ENCODE measurements around the gene MGP. TPM values are rescaled to one million over a fixed set of nuclear protein-coding genes. Genes with fewer than 3 reads are reported as not detected.

The MGP gene
- total RNA-seq, 1 experiment from 2014 or later = not detected

DNA sequence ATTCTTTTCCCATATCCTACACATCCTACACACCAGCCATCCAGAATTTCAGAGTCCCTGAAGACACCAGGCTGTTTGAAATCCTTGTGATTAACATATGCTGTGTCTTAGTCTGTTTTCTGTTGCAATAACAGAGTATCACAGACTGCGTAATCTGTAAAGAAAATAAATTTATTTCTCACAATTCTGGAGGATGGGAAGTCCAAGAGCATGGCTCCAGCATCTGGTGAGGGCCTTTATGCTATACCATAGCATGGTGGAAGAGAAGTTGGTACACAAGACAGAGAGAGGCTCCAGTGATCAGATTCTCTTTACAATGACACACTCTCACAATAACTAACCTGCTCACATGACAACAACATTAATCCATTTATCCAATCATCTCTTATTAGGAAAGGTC, 46.4 kb downstream of the MGP start:
- no peak overlapping the region for H3K4me3 ChIP-seq (ENCODE audit: low read length)
- no peaks in the 10 kb centered on the region for H3K9me2 ChIP-seq (replicated peaks; ENCODE audit: insufficient read depth, low read length)
- H3K4me1 ChIP-seq (ENCODE audit: low read length) = no peaks in the 10 kb centered on the region
- no peak for DNase-seq
- no peaks in the 10 kb centered on the region for H3K36me3 ChIP-seq (ENCODE audit: insufficient read depth, low read length)
- H3K27ac ChIP-seq (ENCODE audit: low read length) = no peak overlapping the region
- no peaks in the 10 kb centered on the region for H3K79me2 ChIP-seq (ENCODE audit: low read length)
- H3K27me3 ChIP-seq (ENCODE audit: low read length) = no peaks in the 10 kb centered on the region
- no peak overlapping the region for H3K4me2 ChIP-seq (ENCODE audit: low read depth, low read length, poor library complexity, severe bottlenecking)
- H4K20me1 ChIP-seq (ENCODE audit: insufficient read depth, low read depth, low read length) = no peaks in the 10 kb centered on the region
- no peak overlapping the region for H2AFZ ChIP-seq (ENCODE audit: low read length)
- no peak overlapping the region for H3K9ac ChIP-seq (ENCODE audit: low read length)
- H3K9me3 ChIP-seq (ENCODE audit: low read length) = no peaks in the 10 kb centered on the region

DNA sequence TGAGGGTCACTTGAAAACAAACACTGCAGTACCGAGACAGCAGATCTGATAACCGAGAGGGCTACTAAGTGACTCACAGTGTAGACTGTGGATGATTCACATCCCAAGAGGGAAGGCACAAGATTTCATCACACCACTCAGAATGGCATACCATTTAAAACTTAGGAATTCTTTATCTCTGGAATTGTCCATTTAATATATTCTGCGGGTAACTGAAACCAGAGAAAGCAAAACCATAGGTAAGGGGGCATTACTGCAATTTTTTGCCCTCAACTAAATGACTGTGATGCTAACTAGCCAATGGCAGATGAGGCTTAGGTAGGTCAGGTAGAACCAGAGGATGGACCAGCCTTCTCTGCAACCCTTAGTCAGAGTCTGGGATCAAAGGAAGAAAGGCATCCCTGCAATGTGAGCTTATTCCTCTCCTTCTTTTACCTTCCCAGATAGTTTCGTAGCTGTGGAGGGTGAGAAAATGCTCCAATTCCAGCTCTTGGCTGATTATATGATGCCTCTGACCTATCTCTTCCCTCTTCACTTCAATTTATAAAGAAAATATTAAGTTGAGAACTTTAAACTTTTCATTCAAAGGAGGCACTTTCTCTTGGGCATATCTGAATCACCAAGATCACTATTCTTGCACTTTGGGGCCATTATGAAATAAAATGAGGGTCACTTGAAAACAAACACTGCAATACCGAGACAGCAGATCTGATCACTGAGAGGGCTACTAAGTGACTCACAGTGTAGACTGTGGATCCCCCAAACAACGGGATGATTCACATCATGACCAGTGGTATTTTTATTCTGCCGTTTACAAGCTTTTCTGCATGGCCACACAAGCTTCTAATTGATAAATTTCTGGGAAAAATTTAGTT, 49.1 kb downstream of the MGP start:
- H3K4me1 ChIP-seq (ENCODE audit: low read length) = no peaks in the 10 kb centered on the region
- H3K9me3 ChIP-seq (ENCODE audit: low read length) = no peaks in the 10 kb centered on the region
- H3K79me2 ChIP-seq (ENCODE audit: low read length) = no peaks in the 10 kb centered on the region
- H3K4me3 ChIP-seq (ENCODE audit: low read length) = no peak overlapping the region
- H3K9me2 ChIP-seq (replicated peaks; ENCODE audit: insufficient read depth, low read length) = no peaks in the 10 kb centered on the region
- H3K27me3 ChIP-seq (ENCODE audit: low read length) = no peaks in the 10 kb centered on the region
- no peak for DNase-seq
- no peak overlapping the region for H3K27ac ChIP-seq (ENCODE audit: low read length)
- no peaks in the 10 kb centered on the region for H3K36me3 ChIP-seq (ENCODE audit: insufficient read depth, low read length)
- no peak overlapping the region for H3K9ac ChIP-seq (ENCODE audit: low read length)
- H4K20me1 ChIP-seq (ENCODE audit: insufficient read depth, low read depth, low read length) = no peaks in the 10 kb centered on the region
- no peak overlapping the region for H3K4me2 ChIP-seq (ENCODE audit: low read depth, low read length, poor library complexity, severe bottlenecking)
- no peak overlapping the region for H2AFZ ChIP-seq (ENCODE audit: low read length)

DNA sequence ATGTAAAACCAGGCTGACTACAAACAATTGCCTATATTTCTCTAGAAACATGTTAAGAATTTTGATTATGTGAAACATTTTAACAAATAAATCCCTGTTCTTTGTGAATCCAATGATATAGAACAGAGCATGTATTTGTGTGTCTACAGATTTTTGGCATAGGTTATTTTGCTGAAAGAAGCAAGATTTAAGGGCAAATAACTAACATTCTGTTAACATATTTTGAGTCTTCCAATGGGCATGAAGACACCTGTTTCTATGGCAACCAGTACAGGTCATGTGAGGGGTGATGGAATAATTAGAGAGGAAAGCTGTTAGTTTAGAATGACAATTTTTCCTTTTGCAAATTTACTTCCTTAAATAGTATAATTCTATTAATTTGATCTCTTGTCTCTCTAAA, 51.1 kb downstream of the MGP start:
- Histone ChIP-seq H3K4me1 (ENCODE audit: low read length) (no peaks in the 10 kb centered on the region), H3K27ac (ENCODE audit: low read length) (no peak overlapping the region), H3K4me3 (ENCODE audit: low read length) (no peak overlapping the region), H3K79me2 (ENCODE audit: low read length) (no peaks in the 10 kb centered on the region), H3K9me2 (replicated peaks; ENCODE audit: insufficient read depth, low read length) (no peaks in the 10 kb centered on the region), H2AFZ (ENCODE audit: low read length) (no peak overlapping the region), H3K9me3 (ENCODE audit: low read length) (no peaks in the 10 kb centered on the region), H3K27me3 (ENCODE audit: low read length) (no peaks in the 10 kb centered on the region), H3K4me2 (ENCODE audit: low read depth, low read length, poor library complexity, severe bottlenecking) (no peak overlapping the region), H4K20me1 (ENCODE audit: insufficient read depth, low read depth, low read length) (no peaks in the 10 kb centered on the region), H3K9ac (ENCODE audit: low read length) (no peak overlapping the region), H3K36me3 (ENCODE audit: insufficient read depth, low read length) (no peaks in the 10 kb centered on the region)
- DNase-seq = no peak

DNA sequence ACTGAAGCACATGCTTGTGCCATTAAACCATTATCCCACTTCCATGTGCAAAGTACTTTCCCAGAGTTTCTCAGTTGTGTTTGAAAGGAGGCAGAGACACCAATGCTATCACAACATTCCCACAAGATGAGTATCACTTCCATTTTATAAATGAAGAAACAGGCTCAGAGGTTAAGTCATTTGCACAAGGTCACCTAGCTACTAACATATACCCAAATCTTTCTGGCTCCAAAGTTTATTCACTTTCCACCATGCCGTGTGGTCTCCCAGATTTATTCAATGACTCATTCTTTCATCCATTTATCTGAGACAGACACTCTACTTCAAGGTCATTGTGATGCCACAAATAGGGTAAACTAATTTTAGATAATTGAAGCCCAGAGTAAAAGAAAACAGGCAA, 51.7 kb downstream of the MGP start:
- DNase-seq = no peak
- Histone ChIP-seq H3K27ac (ENCODE audit: low read length) (no peak overlapping the region), H3K4me2 (ENCODE audit: low read depth, low read length, poor library complexity, severe bottlenecking) (no peak overlapping the region), H3K36me3 (ENCODE audit: insufficient read depth, low read length) (no peaks in the 10 kb centered on the region), H3K9ac (ENCODE audit: low read length) (no peak overlapping the region), H3K4me3 (ENCODE audit: low read length) (no peak overlapping the region), H3K9me2 (replicated peaks; ENCODE audit: insufficient read depth, low read length) (no peaks in the 10 kb centered on the region), H3K9me3 (ENCODE audit: low read length) (no peaks in the 10 kb centered on the region), H3K27me3 (ENCODE audit: low read length) (no peaks in the 10 kb centered on the region), H2AFZ (ENCODE audit: low read length) (no peak overlapping the region), H3K4me1 (ENCODE audit: low read length) (no peaks in the 10 kb centered on the region), H4K20me1 (ENCODE audit: insufficient read depth, low read depth, low read length) (no peaks in the 10 kb centered on the region), H3K79me2 (ENCODE audit: low read length) (no peaks in the 10 kb centered on the region)

DNA sequence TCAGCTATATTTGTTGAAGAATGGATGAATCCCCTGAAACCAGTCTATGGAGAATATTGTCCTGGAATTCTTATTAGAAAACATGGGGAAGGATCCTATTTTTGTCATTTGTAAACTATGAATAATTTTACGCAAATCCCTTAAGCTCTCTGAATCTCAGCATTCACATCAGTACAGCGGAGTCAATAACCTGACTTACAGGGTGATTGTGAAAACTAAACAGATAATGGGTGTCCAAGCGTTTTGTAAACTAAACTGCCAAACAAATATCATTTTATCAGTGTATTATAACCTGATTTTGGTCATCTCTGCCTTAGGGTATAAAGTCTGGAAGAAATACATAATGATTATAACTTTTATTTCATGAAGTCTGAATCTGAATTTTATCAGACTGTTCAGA, 52.3 kb downstream of the MGP start:
- Histone ChIP-seq H4K20me1 (ENCODE audit: insufficient read depth, low read depth, low read length) (no peaks in the 10 kb centered on the region), H3K36me3 (ENCODE audit: insufficient read depth, low read length) (no peaks in the 10 kb centered on the region), H3K4me1 (ENCODE audit: low read length) (no peaks in the 10 kb centered on the region), H3K4me3 (ENCODE audit: low read length) (no peak overlapping the region), H3K9ac (ENCODE audit: low read length) (no peak overlapping the region), H3K27ac (ENCODE audit: low read length) (no peak overlapping the region), H3K9me3 (ENCODE audit: low read length) (no peaks in the 10 kb centered on the region), H3K27me3 (ENCODE audit: low read length) (no peaks in the 10 kb centered on the region), H2AFZ (ENCODE audit: low read length) (no peak overlapping the region), H3K9me2 (replicated peaks; ENCODE audit: insufficient read depth, low read length) (no peaks in the 10 kb centered on the region), H3K4me2 (ENCODE audit: low read depth, low read length, poor library complexity, severe bottlenecking) (no peak overlapping the region), H3K79me2 (ENCODE audit: low read length) (no peaks in the 10 kb centered on the region)
- DNase-seq = no peak

Other genes starting within 250 kb of the MGP start
- 0.07 and 0.48 TPM in 2 replicates for gene GUCY2C, start 189.3 kb downstream of the MGP start, total RNA-seq (2014; rRNA removed; shearing (Covaris generic); ENCODE audit: low replicate concordance)
- gene WBP11, start 82.4 kb downstream of the MGP start, total RNA-seq (2014; rRNA removed; shearing (Covaris generic); ENCODE audit: low replicate concordance) = 22.5 and 22.7 TPM in 2 replicates
- 0.52 and 0.69 TPM in 2 replicates for gene C12orf60, start 82.2 kb downstream of the MGP start, total RNA-seq (2014; rRNA removed; shearing (Covaris generic); ENCODE audit: low replicate concordance)
- not detected in 2 replicates for gene SMCO3, start 71.7 kb downstream of the MGP start, total RNA-seq (2014; rRNA removed; shearing (Covaris generic); ENCODE audit: low replicate concordance)
- not detected in 2 replicates for gene ART4, start 42.3 kb downstream of the MGP start, total RNA-seq (2014; rRNA removed; shearing (Covaris generic); ENCODE audit: low replicate concordance)
- gene ERP27, start 52.7 kb upstream of the MGP start, total RNA-seq (2014; rRNA removed; shearing (Covaris generic); ENCODE audit: low replicate concordance) = 0.18 and 0.60 TPM in 2 replicates
- gene ARHGDIB, start 75.7 kb upstream of the MGP start, total RNA-seq (2014; rRNA removed; shearing (Covaris generic); ENCODE audit: low replicate concordance) = 503 and 765 TPM in 2 replicates
- not detected in 2 replicates for gene PDE6H, start 87.2 kb upstream of the MGP start, total RNA-seq (2014; rRNA removed; shearing (Covaris generic); ENCODE audit: low replicate concordance)